H9 (cell line): ENCODE measurements around the gene COPE. TPM values are rescaled to one million over a fixed set of nuclear protein-coding genes. Genes with fewer than 3 reads are reported as not detected.

Experiments
- DNase-seq: peaks from one replicate; pipeline ENCODE4 v3.0.0-alpha.2; 2017
- H2AFZ ChIP-seq: one replicate; pipeline ENCODE4 v1.6.1; 2013; ENCODE audit warnings: mild to moderate bottlenecking, low read length, control low read depth, moderate library complexity
- H2AK5ac ChIP-seq: 2 replicates; pipeline ENCODE4 v1.6.1; 2013; ENCODE audit warnings: low read length, control low read depth, mixed read lengths; ENCODE audit not compliant: insufficient read length
- H2BK120ac ChIP-seq: one replicate; pipeline ENCODE4 v1.6.1; 2013; ENCODE audit warnings: low read depth, mild to moderate bottlenecking, low read length, control low read depth, inconsistent platforms; ENCODE audit not compliant: poor library complexity, severe bottlenecking
- H2BK12ac ChIP-seq: 2 replicates; pipeline ENCODE4 v1.6.1; 2013; ENCODE audit warnings: low read length, control low read depth, mixed read lengths, low read depth; ENCODE audit not compliant: insufficient read length
- H2BK15ac ChIP-seq: 2 replicates; pipeline ENCODE4 v1.6.1; 2013; ENCODE audit warnings: low read depth, low read length, control low read depth
- H2BK20ac ChIP-seq: one replicate; pipeline ENCODE4 v1.6.1; 2013; ENCODE audit warnings: low read depth, mild to moderate bottlenecking, low read length, control low read depth, inconsistent platforms; ENCODE audit not compliant: poor library complexity, severe bottlenecking
- H2BK5ac ChIP-seq: 2 replicates; pipeline ENCODE4 v1.6.1; 2013; ENCODE audit warnings: low read length, control low read depth, mixed read lengths; ENCODE audit not compliant: insufficient read length
- H3K14ac ChIP-seq: 2 replicates; pipeline ENCODE4 v1.6.1; 2013; ENCODE audit warnings: low read length, control low read depth; ENCODE audit not compliant: insufficient read depth
- H3K18ac ChIP-seq: 2 replicates; pipeline ENCODE4 v1.6.1; 2013; ENCODE audit warnings: low read depth, mild to moderate bottlenecking, mixed read lengths, low read length, control low read depth; ENCODE audit not compliant: insufficient read length
- H3K23ac ChIP-seq: 2 replicates; pipeline ENCODE4 v1.6.1; 2013; ENCODE audit warnings: low read length, control low read depth, mixed read lengths, low read depth; ENCODE audit not compliant: insufficient read length
- H3K23me2 ChIP-seq: 2 replicates; pipeline ENCODE4 v1.6.1; 2013; ENCODE audit warnings: low read depth, mild to moderate bottlenecking, mixed read lengths, low read length, control low read depth; ENCODE audit not compliant: insufficient read length, poor library complexity, severe bottlenecking
- H3K27ac ChIP-seq: 2 replicates; pipeline ENCODE4 v1.5.1; 2013; ENCODE audit warnings: low read length, control low read depth, mixed read lengths, low read depth; ENCODE audit not compliant: insufficient read length
- H3K27me3 ChIP-seq: 2 replicates; pipeline ENCODE4 v1.6.1; 2013; ENCODE audit warnings: low read length, control low read depth, inconsistent platforms; ENCODE audit not compliant: insufficient read depth
- H3K4ac ChIP-seq: 2 replicates; pipeline ENCODE4 v1.6.1; 2013; ENCODE audit warnings: low read depth, mild to moderate bottlenecking, control low read depth, inconsistent platforms, low read length, moderate library complexity
- H3K4me1 ChIP-seq: 2 replicates; pipeline ENCODE4 v1.6.1; 2013; ENCODE audit warnings: low read length, control low read depth, inconsistent platforms; ENCODE audit not compliant: insufficient read depth
- H3K4me2 ChIP-seq: 2 replicates; pipeline ENCODE4 v1.6.1; 2013; ENCODE audit warnings: low read length, control low read depth, mixed read lengths; ENCODE audit not compliant: insufficient read length, insufficient read depth
- H3K56ac ChIP-seq: 2 replicates; pipeline ENCODE4 v1.6.1; 2013; ENCODE audit warnings: low read depth, mild to moderate bottlenecking, mixed read lengths, low read length, control low read depth; ENCODE audit not compliant: insufficient read length
- H3K79me1 ChIP-seq: 2 replicates; pipeline ENCODE4 v1.6.1; 2013; ENCODE audit warnings: low read depth, mild to moderate bottlenecking, moderate library complexity, low read length, control low read depth, inconsistent platforms; ENCODE audit not compliant: insufficient read depth, poor library complexity, severe bottlenecking
- H3K79me2 ChIP-seq: 2 replicates; pipeline ENCODE4 v1.6.1; 2013; ENCODE audit warnings: low read length, control low read depth, inconsistent platforms; ENCODE audit not compliant: insufficient read depth
- H3K9ac ChIP-seq: 2 replicates; pipeline ENCODE4 v1.6.1; 2013; ENCODE audit warnings: low read length, control low read depth, mixed read lengths; ENCODE audit not compliant: insufficient read length; ENCODE audit errors: extremely low read depth
- H3K9me3 ChIP-seq: one replicate; pipeline ENCODE4 v1.6.1; 2013; ENCODE audit warnings: low read depth, low read length, inconsistent platforms; ENCODE audit not compliant: control insufficient read depth
- H3T11ph ChIP-seq: one replicate; pipeline ENCODE4 v1.6.1; 2013; ENCODE audit warnings: mild to moderate bottlenecking, low read length, control low read depth, inconsistent platforms
- H4K20me1 ChIP-seq: one replicate; pipeline ENCODE4 v1.6.1; 2013; ENCODE audit not compliant: control insufficient read depth, insufficient read length, insufficient read depth
- H4K5ac ChIP-seq: 2 replicates; pipeline ENCODE4 v1.6.1; 2013; ENCODE audit warnings: low read depth, mild to moderate bottlenecking, mixed read lengths, low read length, control low read depth; ENCODE audit not compliant: insufficient read length
- H4K8ac ChIP-seq: replicated peaks from 2 replicates; pipeline ENCODE4 v1.6.1; 2013; ENCODE audit warnings: low read length, control low read depth, mixed read lengths, low read depth; ENCODE audit not compliant: insufficient read length
- H4K91ac ChIP-seq: 2 replicates; pipeline ENCODE4 v1.6.1; 2013; ENCODE audit warnings: low read depth, mild to moderate bottlenecking, moderate library complexity, mixed read lengths, low read length, control low read depth; ENCODE audit not compliant: insufficient read length
- H3K27ac Mint-ChIP-seq, 3 experiments: 2 replicates in 2 of 3; 3 replicates in 1 of 3; pipeline ENCODE4 v1.8.0; 2020 to 2021; ENCODE audit warnings: mixed read lengths in 3 of 3, mild to moderate bottlenecking in 1 of 3, moderate library complexity in 1 of 3
- H3K27me3 Mint-ChIP-seq: 2 replicates; pipeline ENCODE4 v1.8.0; 2021; ENCODE audit warnings: low read depth, mild to moderate bottlenecking, moderate library complexity, mixed read lengths
- H3K36me3 Mint-ChIP-seq, 3 experiments: 2 replicates in 2 of 3; 3 replicates in 1 of 3; pipeline ENCODE4 v1.8.0; 2020 to 2021; ENCODE audit warnings: low read depth in 3 of 3, mixed read lengths in 3 of 3; ENCODE audit not compliant: insufficient read depth in 1 of 3
- H3K4me1 Mint-ChIP-seq, 2 experiments: 2 replicates each; pipeline ENCODE4 v1.8.0; 2020; ENCODE audit warnings: mixed read lengths in 2 of 2
- H3K4me3 Mint-ChIP-seq, 2 experiments: 2 replicates in 1 of 2; 3 replicates in 1 of 2; pipeline ENCODE4 v1.8.0; 2020 to 2021; ENCODE audit warnings: mild to moderate bottlenecking in 2 of 2, mixed read lengths in 2 of 2, moderate library complexity in 1 of 2
- H3K9me3 Mint-ChIP-seq, 2 experiments: 2 replicates in 1 of 2; 3 replicates in 1 of 2; pipeline ENCODE4 v1.8.0; 2020; ENCODE audit warnings: mild to moderate bottlenecking in 2 of 2, mixed read lengths in 2 of 2, moderate library complexity in 1 of 2
- WGBS: extraction: QIAGEN DNeasy Blood & Tissue Kit; methylation state at CpG from one replicate; pipeline ENCODE4 v1.1.7; 2013; ENCODE audit warnings: missing lambda C conversion rate, low lambda C conversion rate, mixed read lengths; ENCODE audit not compliant: insufficient read length; ENCODE audit errors: extremely low coverage; 5-methylcytosine and 5-hydroxymethylcytosine counted together
- total RNA-seq: library from RNA; stranded (reverse); gene quantifications from 2 replicates; pipeline ENCODE4 v1.2.1, GENCODE V29; 2021
- TF ChIP-seq, protein P1 (sequence below): fragments of 200-600 bp; sonication (generic); conservative IDR thresholded peaks from 3 replicates; pipeline ENCODE4 v1.8.0; 2021; ENCODE audit warnings: antibody characterized with exemption, mild to moderate bottlenecking

The COPE gene
- total RNA-seq, 1 experiment from 2014 or later: 198 TPM

DNA sequence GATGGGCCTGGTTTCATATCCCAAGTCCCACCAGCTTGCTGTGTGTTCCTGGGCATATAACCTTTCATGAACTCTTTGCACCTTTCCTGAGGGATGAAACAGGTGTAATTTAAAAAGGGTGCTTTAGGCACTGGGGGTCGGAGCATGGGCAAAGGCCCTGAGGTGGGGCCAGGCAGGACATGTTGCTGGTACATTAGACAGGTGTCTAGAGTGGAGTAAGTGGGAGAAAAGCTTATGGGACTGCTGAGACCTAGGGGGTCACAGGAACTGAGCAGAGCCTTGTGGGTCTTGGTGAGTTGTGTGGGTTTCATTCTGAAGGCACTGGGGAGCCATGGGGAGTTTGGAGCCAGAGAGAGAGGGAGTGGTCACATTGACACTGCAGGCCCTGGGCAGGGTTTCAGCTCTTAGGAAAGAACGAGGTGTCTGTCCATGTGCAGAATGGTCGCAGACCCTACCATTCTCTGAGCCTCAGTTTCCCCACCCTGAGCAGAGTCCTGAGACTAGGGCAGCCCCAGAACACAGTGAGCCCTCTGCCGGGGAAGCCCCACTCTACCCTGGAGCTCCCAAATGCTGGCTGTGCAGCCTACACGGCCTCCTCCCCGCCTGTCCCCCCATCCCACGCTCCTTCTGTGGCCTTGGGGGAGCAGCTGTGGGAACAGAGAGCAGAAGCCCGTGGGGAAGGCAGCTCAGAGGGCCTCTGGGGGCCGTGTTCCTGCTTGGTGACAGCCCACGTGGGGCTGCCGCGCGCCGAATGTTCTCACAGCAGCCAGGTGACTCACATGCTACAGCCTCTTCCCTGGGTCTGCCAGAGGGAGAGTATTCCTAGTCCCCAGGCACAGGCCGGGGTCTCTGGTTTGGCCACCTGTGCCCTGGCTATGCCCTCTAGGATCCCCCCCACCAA is 29.1 kb upstream of the COPE start:
- no peaks in the 10 kb centered on the region for H3K36me3 Mint-ChIP-seq
- H2BK15ac ChIP-seq: no peak overlapping the region
- H3K4me2 ChIP-seq: no peak overlapping the region
- H2BK12ac ChIP-seq: no peak overlapping the region
- no peaks in the 10 kb centered on the region for H3K4me1 Mint-ChIP-seq
- peaks cover 47% of the 10 kb centered on the region for H3K27me3 Mint-ChIP-seq
- H3K4ac ChIP-seq: no peak overlapping the region
- TF ChIP-seq, protein P1, sequence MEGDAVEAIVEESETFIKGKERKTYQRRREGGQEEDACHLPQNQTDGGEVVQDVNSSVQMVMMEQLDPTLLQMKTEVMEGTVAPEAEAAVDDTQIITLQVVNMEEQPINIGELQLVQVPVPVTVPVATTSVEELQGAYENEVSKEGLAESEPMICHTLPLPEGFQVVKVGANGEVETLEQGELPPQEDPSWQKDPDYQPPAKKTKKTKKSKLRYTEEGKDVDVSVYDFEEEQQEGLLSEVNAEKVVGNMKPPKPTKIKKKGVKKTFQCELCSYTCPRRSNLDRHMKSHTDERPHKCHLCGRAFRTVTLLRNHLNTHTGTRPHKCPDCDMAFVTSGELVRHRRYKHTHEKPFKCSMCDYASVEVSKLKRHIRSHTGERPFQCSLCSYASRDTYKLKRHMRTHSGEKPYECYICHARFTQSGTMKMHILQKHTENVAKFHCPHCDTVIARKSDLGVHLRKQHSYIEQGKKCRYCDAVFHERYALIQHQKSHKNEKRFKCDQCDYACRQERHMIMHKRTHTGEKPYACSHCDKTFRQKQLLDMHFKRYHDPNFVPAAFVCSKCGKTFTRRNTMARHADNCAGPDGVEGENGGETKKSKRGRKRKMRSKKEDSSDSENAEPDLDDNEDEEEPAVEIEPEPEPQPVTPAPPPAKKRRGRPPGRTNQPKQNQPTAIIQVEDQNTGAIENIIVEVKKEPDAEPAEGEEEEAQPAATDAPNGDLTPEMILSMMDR: no peak
- H3K9ac ChIP-seq: no peak overlapping the region
- H4K91ac ChIP-seq: no peak overlapping the region
- H3K79me2 ChIP-seq: no peaks in the 10 kb centered on the region
- no peaks in the 10 kb centered on the region for H3K79me1 ChIP-seq
- H2BK120ac ChIP-seq: no peak overlapping the region
- no peak overlapping the region for H3K27ac ChIP-seq
- no peak for DNase-seq
- no peak overlapping the region for H3K56ac ChIP-seq
- no peak overlapping the region for H3K18ac ChIP-seq
- no peak overlapping the region for H4K8ac ChIP-seq
- no peak overlapping the region for H3K4me3 Mint-ChIP-seq
- H3K9me3 Mint-ChIP-seq: peaks cover 0 to 2% of the 10 kb centered on the region in 2 experiments; a peak in 1 of 5 replicates
- no peaks in the 10 kb centered on the region for H3K9me3 ChIP-seq
- H3K14ac ChIP-seq: no peak overlapping the region
- no peak overlapping the region for H4K5ac ChIP-seq
- no peaks in the 10 kb centered on the region for H3K27me3 ChIP-seq
- H3K23ac ChIP-seq: no peak overlapping the region
- H4K20me1 ChIP-seq: no peaks in the 10 kb centered on the region
- no peak overlapping the region for H3T11ph ChIP-seq
- no peak overlapping the region for H2BK20ac ChIP-seq
- no peak overlapping the region for H2AFZ ChIP-seq
- H2AK5ac ChIP-seq: no peak overlapping the region
- WGBS: no CpG with 5 or more reads among the region's 15 CpGs
- H2BK5ac ChIP-seq: no peak overlapping the region
- H3K23me2 ChIP-seq: no peaks in the 10 kb centered on the region
- H3K27ac Mint-ChIP-seq: no peak overlapping the region
- H3K4me1 ChIP-seq: no peaks in the 10 kb centered on the region
